Activated T-helper 9 cell treated with anti-CD3 and anti-CD28 coated beads, Interleukin-2, amount 50 U/mL, for 16 hours (primary cell): ENCODE data around the gene AKT1.
A peak's percentile ranks its signal among the peaks of the same experiment; 100 is the strongest.
"Not testable (repeated sequence)": the region's sequence is repeated elsewhere in the genome, so short reads cannot be mapped to it uniquely, and the experiment has no call there.

Source experiments
- DNase-seq: peaks from one replicate; pipeline ENCODE4 v3.0.0-alpha.2; 2020; ENCODE audit warnings: low read depth

AKT1 gene

DNA sequence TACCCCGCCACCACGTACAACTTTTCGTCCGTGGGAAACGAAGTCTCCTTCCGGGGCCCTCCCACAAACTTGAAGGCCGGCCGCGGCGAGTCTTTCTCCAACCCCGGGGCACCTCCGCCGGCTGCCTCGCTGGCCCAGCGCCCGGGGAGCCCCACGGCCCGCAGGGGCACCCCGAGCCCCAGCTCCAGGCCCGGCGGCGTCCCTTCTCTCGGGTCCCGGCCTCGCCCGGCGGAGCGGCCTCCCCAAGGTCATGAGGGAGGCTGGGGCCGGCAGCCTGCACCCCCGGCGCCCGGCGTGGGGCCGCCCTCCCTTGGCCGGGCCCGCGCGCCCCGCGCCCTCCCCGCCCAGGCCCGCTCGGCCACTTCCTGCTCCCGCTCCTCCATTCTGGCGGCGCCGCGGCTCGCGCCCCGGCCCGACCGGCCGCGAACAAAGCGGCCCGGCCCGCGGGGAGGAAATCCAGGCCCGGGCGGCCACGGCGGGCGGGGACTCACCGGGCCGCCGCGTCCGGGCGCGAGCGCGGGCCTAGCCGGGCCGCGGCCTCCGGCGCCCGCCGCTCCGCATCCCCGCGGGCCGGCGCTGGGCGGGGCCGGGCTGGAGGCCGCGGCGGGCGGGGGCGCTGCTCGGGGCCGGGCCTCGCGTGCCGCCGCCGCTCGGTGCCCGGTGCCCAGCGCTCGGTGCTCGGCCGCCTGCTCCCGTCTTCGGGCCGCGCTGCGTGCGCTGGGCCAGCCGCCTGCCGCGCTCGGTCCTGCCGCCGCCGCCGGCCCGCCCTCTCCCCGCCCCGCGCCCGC lies at the start of gene AKT1:
Gene AKT1 (minus strand): TSS at position 756 of the 788 bp plus-strand sequence. CDS start 3,105 bp downstream, outside the sequence.
- DNase-seq, result no peak

GRCh38 chr14:104845033-104845666 lies 49.6 kb upstream of the AKT1 start:
- DNase-seq, result no peak

DNA sequence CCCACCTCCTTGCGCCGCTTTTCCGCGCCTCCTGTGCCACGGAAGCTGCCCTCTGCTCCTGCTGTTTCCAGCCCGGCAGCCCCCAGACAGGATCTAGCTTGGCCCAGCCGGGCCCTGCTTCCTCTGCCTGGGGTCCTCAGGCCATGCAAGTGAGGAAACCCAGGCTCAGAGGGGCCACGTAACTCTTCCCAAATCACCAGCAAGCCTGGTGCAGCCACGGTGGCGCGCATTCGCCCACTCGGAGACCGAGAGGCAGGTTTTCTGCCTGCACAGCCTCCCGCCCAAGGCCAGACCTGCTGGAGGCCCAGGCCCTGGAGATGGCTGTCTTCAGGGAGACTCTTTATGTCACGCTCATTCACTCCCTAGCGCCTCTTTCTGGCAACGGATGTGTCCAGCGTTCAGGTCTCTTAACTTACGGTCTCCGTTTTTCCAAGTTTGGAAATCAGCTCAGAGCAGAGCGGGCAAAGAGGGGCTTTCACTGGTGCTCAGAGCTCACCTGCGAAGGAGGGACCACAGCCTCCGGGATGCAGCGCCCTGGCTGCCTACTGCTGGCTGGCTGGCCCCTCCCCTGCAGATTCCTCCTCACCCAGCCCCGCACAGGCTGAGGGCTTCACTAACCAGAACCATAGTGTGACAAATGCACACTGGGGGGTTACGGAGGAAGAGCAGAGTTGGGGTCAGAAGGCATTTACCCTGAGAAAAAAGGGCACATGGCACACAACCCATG lies 48.9 kb upstream of the AKT1 start:
- DNase-seq, result no peak

DNA sequence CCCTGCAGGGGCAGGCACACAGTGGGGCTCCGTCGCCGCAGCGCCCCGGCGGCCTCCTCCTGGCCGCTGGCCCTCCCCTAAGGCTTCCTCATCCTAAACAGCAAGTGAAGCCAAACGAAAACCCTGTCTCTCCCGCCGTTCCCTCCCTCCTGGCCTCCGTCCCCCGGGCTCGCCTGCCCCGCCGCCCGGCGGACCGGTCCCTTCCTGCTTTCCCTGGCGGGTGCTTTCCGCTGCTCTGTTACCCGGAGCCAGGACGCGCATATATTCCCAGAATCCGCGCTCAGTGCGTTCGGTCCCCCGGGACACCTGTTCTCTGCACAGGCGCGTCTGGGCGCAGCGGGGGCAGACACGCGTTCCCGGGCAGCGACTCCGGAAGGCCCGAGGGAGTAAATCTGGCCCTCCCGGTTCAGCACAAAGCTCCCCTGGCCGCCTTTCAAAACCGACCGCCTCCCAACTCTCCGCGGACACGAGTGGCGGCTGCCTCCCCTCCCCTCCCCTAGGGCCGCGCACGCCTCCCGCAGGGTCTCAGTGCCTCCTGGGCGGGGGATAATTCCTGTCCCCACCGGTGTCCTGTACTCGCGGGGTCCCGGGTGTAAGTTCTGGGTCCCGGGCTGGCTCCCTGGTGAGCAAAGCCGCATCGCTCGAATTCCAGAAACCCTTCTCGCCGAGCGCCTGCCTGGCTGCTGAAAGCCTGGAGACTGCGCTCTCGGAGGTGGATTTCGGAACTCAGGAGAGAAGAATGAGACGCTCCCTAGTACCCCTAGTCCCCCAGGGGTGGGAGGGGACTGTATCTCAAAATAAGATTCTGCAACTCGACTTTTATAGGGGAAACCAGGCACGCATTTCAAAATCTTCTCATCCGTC lies 48.1 kb upstream of the AKT1 start:
- no peak for DNase-seq

DNA sequence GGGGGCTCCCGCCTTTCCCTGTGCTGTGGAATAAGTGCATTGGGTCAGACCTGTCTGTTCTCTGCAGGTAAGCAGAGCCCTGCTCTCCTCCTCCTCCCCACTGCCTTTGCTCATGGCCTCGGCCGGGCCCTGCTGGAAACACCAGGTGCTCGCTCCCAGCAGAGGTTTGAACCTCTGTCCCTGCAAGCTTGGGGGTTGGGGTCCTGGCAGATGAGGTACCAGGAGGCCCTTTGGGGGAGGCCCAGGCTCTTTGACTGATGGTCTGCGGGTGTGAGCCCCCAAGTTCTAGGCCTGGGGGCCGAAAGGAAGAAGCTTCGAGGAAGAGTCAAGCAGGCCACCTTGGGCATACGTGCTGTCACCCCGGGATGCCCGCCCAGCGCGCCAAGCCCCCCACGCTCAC lies 47.5 kb upstream of the AKT1 start:
- DNase-seq, result no peak

GRCh38 chr14:104841730-104842129 lies 46.2 kb upstream of the AKT1 start:
- DNase-seq, result no peak

DNA sequence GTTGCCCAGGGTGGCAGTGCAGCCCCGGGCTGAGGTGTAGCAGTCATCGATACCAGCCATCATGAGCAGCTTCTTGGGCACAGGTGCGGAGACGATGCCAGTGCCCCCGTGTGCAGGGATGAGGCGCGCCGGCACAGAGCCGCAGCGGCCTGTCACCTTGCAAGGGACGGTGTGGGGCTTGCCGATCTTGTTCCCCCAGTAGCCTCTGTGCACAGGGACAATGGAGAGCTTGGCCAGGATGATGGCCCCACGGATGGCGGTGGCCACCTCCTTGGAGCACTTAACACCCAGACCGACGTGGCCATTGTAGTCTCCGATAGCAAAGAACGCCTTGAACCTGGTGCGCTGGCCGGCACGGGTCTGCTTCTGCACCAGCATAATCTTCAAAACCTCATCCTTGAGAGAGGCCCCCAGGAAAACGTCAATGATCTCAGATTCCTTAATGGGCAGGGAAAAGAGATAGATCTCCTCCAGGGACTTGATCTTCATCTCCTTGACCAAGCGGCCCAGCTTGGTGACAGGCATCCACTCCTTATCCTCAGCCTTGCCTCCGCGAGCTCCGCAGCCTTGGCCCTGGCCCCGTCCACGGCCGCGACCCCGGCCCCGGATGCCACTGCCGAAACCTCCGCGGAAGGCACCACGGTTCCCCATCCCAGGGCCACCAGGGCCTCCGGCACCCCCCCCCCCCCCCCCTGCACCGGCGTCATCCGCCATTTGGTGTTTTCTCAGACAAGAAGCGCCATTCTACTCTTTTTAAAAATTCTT lies 40.8 kb upstream of the AKT1 start:
- not testable (repeated sequence) for DNase-seq

DNA sequence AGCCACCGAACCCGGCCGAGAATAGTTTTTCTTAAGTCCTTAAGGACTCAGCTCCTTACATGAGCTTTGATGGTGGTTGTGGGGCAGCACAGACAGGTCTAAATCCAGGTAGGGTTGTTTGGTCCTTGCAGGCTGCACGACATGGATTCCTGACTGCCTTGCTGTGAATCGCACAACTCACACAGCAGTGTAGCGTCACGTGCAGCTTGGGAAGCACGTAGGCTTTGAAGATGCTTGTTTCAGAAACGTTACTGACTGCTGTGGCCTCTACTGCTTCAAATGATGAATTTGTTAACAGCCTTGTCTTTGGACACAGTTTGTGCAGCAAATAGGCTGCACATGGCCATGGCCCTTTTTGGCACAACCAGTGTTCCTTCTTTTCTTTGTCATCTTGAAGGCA lies 35.2 kb upstream of the AKT1 start:
- DNase-seq, result no peak

DNA sequence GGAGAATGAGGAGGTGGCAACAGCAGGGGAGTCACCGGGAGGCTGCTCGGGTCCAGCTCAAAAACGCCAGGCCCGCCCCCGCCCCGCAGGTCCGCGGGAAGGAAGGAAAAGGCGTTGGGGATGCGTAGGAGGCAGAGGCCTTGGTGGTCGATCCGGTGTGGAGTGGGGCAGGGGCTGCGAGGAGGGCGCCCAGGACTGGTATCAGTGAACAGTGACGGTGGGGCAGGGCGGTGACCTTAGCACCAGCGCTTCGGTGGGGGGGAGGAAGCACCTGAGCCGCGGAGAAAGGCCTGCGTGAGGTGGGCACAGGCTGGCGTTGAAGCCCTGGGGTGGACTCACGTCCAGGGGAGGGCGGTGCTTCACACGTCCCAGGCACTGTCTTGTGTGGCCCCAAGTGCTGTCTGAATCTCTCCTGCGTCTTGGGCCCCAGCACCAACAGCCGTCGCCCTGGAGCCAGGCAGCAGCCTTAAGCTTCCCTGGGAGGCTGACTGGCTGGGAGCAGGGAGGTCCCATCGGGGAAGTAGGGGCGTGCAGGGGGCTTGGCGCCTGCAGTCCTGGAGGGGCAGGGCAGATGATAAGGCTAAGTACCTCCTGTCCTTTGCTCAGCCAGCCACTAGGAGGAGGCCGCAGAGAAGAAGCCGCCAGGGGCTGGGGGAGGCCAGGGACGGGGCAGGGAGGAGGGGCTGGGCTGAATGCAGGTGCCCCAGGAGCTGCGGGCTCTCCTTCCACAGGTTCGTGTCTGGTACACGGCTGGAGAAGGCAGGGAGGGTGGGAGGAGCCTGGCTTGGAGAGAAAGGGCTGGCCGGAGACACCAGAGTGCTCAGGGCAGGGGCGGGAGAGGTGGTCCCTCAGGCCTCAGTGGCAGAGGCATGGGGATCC lies 31.9 kb upstream of the AKT1 start:
- peak; percentile 37 for DNase-seq

DNA sequence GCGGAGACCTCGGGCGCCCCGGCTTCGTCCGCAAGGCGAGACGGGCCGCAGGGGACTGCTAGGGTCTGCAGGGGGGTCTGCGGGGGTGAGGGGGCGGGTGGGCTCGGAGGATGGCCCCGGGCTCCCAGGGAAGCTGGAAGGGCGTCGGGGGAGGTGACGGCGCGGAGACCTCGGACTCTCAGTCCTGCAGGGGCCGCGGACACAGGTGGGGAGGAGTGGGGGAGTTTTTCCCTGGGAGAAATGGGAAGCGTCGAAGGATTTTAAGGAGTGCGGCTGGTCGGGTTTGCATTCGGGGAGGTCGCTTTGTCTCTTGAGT lies 31.3 kb upstream of the AKT1 start:
- DNase-seq, result no peak

GRCh38 chr14:104826189-104826860 lies 30.8 kb upstream of the AKT1 start:
- DNase-seq, result peak; percentile 95

GRCh38 chr14:104824353-104824997 lies 28.9 kb upstream of the AKT1 start:
- DNase-seq, result no peak

DNA sequence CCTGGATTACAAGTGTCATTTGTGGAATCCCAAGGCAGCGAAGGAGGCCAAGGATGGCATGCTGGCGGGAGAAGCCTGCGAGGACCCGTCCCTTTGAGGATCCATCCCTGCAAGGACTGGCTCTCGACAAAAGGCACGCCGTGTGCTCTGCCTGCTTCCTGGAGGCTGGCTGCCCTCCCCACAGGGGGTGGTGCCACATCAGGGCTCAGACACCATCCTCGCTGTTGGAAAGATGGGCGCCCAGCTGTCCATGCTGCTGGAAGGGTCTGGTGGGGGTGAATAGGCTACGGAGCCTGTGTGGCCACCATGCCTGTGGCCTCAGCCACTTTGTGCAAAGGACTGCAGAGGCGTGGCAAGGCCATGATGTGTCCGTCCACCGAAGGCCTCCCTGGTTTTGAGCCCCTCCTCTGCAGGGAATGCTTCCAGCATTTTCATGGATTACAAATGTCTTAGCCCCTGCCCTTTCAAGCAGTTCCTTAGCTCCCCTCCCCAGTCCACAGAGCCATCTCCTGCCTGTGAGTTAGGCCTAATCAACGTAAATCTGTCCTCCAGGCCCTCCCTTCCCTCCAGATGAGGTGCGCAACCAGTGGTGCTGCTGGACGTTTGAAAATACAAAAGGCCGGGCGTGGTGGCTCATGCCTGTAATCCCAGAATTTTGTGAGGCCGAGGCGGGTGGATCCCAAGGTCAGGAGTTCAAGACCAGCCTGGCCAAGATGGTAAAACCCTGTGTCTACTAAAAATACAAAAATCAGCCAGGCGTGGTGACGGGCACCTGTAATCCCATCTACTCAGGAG lies 27.5 kb upstream of the AKT1 start:
- DNase-seq, result no peak

DNA sequence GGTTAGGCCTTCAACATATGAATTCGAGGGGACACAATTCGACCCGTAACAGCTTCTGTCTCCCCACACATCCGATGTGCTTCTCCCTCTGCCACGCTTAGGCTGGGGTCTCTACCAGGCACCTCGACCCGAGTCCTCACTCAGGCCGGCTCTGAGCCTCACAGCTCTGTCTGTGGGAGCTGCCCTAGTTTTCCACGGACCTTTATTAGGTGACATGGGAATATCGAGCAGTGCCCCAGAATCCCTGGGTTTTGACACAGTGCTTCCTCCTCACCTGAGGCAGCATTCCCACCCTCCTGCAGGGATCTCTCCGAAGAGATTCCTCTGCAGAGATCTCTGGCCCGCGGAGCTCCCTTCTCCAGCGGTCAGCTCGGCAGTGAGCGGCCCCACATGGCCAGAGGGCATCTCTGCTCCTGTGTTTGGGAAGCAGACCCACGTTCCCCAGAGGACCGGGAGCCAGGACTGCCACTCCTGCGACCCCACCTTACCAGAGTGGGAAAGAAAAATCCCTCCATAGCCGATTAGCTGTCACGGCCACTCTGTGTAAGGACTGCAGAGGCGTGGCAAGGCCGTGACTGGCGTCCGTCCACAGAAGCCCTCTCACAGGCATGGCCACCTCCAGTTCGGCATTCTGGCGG lies 26.5 kb upstream of the AKT1 start:
- DNase-seq, result no peak

DNA sequence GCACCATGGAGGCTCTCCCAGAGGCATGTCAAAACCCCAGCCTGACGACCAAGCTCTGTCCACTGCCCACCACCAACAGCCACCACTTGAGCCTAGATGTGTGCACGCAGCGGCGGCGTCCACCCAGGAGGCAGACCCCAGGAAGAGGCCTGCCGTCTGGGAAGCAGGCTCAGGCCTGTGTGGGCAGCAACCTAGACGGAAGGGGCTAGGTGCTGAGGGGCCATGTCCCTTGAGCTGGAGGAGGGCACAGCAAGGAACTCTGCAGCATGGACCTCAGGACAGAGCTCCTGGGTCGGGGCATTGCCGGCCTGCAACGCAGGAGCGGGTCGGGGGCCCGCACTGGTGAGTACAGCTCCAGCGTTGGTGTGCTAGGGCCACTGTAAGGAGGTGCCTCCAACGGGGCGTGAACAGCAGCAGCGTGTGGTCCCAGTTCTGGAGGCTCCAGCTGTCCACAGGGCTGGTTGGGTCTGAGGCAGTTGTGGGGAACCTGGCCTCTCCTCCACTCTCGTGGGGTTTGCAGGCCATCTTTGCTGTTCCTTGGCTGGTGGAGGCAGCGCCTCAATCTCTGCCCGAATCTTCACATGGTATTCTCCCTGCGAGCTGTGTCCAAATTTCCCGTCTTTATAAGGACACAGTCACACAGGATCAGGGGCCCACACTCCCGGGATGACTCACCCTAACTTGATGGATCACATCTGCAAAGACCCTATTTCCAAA lies 25.8 kb upstream of the AKT1 start:
- DNase-seq, result no peak

DNA sequence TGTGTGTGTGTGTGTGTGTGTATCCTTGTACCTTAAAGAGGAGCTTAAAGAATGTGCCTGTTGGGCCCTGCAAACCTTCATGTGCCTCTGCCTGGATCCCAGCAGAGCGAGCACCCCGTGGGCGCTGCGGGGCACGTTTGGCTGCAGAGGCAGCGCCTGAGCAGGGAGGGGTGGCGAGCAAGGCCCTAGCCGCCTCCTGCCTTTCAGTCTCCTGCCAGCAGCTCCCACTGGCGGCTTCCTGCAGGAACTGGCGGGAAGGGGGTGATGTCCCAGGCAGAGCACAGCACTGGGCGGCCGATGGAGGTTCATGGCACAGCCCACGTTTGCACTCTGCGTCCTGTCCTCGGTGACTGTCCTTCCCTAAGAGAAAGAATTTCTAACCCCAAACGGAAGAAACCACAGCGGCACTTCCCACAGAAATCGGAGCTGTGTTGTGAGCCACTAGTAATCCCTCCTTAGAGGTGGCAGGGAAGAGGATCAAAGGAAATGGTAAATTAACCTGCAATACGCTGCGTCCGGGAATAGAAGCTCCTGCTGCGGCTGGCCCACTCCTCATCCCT lies 25.2 kb upstream of the AKT1 start:
- no peak for DNase-seq

- DNase-seq, result no peak
These were observed 23.8 kb upstream of the AKT1 start for GRCh38 chr14:104819361-104819781.
